Glutamatergic neuron (in vitro differentiated cells): ENCODE measurements around the gene CBX2. TPM values are rescaled to one million over a fixed set of nuclear protein-coding genes. Genes with fewer than 3 reads are reported as not detected.
A peak's percentile ranks its signal among the peaks of the same experiment; 100 is the strongest.

ENCODE experiments used
- DNase-seq: peaks from one replicate; pipeline ENCODE4 v3.0.0; 2022
- H3K27ac Mint-ChIP-seq: one replicate; pipeline ENCODE4 v1.8.0; 2020; ENCODE audit warnings: mild to moderate bottlenecking, mixed read lengths, inconsistent platforms; ENCODE audit not compliant: unreplicated experiment
- H3K27me3 Mint-ChIP-seq: one replicate; pipeline ENCODE4 v1.8.0; 2020; ENCODE audit warnings: mild to moderate bottlenecking, moderate library complexity, mixed read lengths, inconsistent platforms; ENCODE audit not compliant: unreplicated experiment
- H3K36me3 Mint-ChIP-seq: one replicate; pipeline ENCODE4 v1.8.0; 2020; ENCODE audit warnings: mild to moderate bottlenecking, mixed read lengths, inconsistent platforms; ENCODE audit not compliant: unreplicated experiment
- H3K4me1 Mint-ChIP-seq: one replicate; pipeline ENCODE4 v1.8.0; 2020; ENCODE audit warnings: mild to moderate bottlenecking, low read depth, mixed read lengths, inconsistent platforms; ENCODE audit not compliant: unreplicated experiment
- H3K4me3 Mint-ChIP-seq: one replicate; pipeline ENCODE4 v1.8.0; 2020; ENCODE audit warnings: mild to moderate bottlenecking, mixed read lengths, inconsistent platforms; ENCODE audit not compliant: unreplicated experiment
- H3K9me3 Mint-ChIP-seq: one replicate; pipeline ENCODE4 v1.8.0; 2020; ENCODE audit warnings: mild to moderate bottlenecking, moderate library complexity, mixed read lengths, inconsistent platforms; ENCODE audit not compliant: unreplicated experiment
- total RNA-seq: library from RNA; stranded (reverse); fragmentation: NEBNext Ultra II Directional; extraction: Animal tissue kit (Norgen Biotek cat#: 25700); gene quantifications from one replicate; pipeline ENCODE4 v1.2.1, GENCODE V29; 2021; ENCODE audit not compliant: unreplicated experiment
- TF ChIP-seq, protein P1 (sequence below): fragments of 200-600 bp; sonication (generic); IDR thresholded peaks from one replicate; pipeline ENCODE4 v1.5.0; 2021; ENCODE audit not compliant: partially characterized antibody, unreplicated experiment

CBX2 gene
- total RNA-seq, 1 donor from 2014 or later, result 78.8 TPM

DNA sequence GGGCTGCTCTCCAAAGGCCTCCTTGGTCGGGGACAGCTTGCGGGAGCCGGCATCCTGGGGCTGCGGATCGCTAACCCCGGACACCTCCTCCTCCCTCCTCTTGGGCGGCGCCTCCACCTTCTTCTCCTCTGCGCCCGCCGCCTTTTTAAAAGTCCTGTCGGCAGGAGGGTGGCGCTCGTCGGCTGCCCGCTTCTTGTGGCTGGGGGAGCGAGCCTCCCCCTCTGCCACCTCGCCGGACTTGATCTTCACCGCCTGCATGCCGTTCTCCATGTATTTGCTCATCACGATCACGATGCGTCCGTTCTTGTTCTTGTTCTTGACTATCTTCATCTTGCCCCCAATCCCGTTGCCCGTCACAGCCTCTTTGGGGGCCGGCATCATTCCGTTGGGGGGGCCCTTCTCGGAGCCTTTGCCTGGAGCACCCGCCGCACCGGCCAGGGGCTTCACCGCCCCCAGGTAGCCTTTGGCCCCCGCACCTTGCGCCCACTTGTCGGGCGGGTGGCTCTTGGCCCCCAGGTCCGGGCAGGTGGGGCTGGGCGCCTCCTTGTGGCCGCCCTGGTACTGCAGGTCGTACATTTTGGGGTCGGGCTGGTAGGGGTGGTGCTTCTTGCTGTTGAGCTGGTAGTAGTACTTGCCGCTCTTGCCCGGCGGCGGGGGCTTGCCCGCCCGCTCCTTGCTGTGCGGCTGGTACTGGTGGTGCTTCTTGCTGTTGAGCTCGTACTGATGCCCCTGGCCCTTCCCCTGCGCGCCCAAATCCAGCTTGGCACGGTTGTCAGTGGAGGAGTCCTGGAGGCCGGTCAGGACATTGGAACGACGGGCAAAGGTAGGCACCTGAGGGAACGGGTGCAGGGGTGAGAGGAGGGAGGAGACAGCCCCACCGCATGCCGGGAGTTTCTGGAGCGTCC is 56.9 kb downstream of the CBX2 start:
- TF ChIP-seq, protein P1, sequence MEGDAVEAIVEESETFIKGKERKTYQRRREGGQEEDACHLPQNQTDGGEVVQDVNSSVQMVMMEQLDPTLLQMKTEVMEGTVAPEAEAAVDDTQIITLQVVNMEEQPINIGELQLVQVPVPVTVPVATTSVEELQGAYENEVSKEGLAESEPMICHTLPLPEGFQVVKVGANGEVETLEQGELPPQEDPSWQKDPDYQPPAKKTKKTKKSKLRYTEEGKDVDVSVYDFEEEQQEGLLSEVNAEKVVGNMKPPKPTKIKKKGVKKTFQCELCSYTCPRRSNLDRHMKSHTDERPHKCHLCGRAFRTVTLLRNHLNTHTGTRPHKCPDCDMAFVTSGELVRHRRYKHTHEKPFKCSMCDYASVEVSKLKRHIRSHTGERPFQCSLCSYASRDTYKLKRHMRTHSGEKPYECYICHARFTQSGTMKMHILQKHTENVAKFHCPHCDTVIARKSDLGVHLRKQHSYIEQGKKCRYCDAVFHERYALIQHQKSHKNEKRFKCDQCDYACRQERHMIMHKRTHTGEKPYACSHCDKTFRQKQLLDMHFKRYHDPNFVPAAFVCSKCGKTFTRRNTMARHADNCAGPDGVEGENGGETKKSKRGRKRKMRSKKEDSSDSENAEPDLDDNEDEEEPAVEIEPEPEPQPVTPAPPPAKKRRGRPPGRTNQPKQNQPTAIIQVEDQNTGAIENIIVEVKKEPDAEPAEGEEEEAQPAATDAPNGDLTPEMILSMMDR, result peak; percentile 97
- DNase-seq, result peak; percentile 71
- H3K9me3 Mint-ChIP-seq, result peaks cover 6% of the 10 kb centered on the region
- H3K27ac Mint-ChIP-seq, result no peak overlapping the region
- peaks cover 9% of the 10 kb centered on the region for H3K4me1 Mint-ChIP-seq
- no peaks in the 10 kb centered on the region for H3K36me3 Mint-ChIP-seq
- peaks cover 21% of the 10 kb centered on the region for H3K27me3 Mint-ChIP-seq
- peak overlapping the region; percentile 61 for H3K4me3 Mint-ChIP-seq

DNA sequence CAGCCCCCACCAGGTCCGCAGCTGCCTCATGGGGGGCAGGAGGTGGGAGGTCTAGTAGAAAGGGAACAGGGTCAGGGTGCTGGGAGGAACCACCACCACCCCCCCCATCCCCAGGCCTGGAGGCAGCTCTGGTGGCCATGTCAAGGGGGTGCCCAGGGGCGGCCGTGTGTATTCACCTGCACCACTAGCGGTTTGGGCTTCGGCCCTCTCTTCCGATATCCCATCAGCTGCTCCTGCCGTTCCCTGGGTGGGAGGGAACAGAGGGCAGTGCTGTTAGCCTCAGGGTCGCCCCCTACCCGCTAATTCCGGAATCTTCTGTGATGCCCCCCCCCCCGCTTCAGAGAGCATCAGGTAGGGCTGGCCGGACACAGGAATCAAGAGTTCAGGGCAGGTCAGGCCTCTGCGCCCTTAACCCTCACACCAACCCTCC is 57.5 kb downstream of the CBX2 start:
- Mint-ChIP-seq H3K9me3 (peaks cover 5% of the 10 kb centered on the region), H3K27me3 (peaks cover 20% of the 10 kb centered on the region), H3K4me3 (peak overlapping the region; percentile 46), H3K27ac (no peak overlapping the region), H3K36me3 (no peaks in the 10 kb centered on the region), H3K4me1 (peaks cover 9% of the 10 kb centered on the region)
- DNase-seq, result peak; percentile 19
- TF ChIP-seq, protein P1, result no peak

DNA sequence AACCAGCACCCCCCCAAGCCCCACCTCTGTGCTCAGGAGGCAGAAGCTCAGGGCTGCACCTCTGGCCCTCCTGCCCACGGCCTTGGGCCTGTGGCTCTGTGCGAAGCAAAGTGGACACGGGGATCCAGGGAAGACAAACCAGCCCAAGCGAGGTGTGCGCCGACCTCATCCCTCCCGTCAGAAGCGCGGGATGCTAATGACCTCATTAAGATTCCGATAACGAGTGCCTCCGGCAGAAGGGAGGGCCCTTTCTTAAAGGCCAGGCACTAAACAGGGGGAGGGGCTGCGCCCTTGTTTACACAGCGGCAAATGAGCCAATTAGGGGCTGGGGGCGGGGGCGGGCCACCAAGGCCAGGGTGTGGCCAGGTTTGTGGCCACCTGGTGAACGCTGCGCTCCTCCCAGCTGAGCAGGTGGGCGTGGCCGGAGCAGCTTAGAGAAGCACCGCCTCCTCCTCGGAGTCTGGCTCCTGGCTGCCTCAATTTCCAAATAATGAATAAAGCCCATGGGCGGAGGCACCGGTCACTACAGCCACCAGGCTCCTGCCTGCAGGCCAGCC is 58.1 kb downstream of the CBX2 start:
- TF ChIP-seq, protein P1, result no peak
- Mint-ChIP-seq H3K9me3 (peaks cover 5% of the 10 kb centered on the region), H3K36me3 (no peaks in the 10 kb centered on the region), H3K27me3 (peaks cover 20% of the 10 kb centered on the region), H3K27ac (no peak overlapping the region), H3K4me3 (peak overlapping the region; percentile 93), H3K4me1 (peaks cover 9% of the 10 kb centered on the region)
- DNase-seq, result peak; percentile 58

DNA sequence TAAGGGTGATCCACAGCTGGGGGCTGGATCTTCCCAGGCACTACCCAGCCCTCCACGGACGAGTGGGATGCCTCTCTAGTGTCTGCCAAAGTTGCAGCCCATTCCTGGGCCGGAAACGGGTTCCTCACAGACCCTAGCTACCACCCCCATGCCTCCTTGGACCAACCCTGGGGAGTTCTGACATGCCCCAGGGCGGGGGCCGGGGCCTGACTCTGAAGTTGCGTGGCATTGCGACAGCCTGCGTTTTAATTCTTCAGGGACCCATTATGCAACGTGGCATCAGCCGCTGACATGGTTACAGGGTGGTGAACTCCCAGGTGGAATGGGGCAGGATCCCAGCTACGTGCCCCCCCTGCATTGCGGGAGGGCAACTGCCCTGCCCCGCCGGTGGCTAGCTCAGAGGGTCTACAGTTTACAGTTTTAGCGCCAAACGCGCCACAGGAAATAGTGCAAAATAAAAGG is 58.6 kb downstream of the CBX2 start:
- peak overlapping the region; percentile 68 for H3K27ac Mint-ChIP-seq
- peak overlapping the region; percentile 93 for H3K4me3 Mint-ChIP-seq
- DNase-seq, result no peak
- peaks cover 8% of the 10 kb centered on the region for H3K4me1 Mint-ChIP-seq
- H3K27me3 Mint-ChIP-seq, result peaks cover 16% of the 10 kb centered on the region
- no peaks in the 10 kb centered on the region for H3K36me3 Mint-ChIP-seq
- TF ChIP-seq, protein P1, result no peak
- H3K9me3 Mint-ChIP-seq, result peaks cover 5% of the 10 kb centered on the region
